Measurements from ENCODE around the gene ALDOA. TPM values are rescaled to one million over a fixed set of nuclear protein-coding genes. Genes with fewer than 3 reads are reported as not detected.
A peak's percentile ranks its signal among the peaks of the same experiment; 100 is the strongest.

Gene ALDOA
- total RNA-seq, 1 donor from 2014 or later: 810 TPM

DNA sequence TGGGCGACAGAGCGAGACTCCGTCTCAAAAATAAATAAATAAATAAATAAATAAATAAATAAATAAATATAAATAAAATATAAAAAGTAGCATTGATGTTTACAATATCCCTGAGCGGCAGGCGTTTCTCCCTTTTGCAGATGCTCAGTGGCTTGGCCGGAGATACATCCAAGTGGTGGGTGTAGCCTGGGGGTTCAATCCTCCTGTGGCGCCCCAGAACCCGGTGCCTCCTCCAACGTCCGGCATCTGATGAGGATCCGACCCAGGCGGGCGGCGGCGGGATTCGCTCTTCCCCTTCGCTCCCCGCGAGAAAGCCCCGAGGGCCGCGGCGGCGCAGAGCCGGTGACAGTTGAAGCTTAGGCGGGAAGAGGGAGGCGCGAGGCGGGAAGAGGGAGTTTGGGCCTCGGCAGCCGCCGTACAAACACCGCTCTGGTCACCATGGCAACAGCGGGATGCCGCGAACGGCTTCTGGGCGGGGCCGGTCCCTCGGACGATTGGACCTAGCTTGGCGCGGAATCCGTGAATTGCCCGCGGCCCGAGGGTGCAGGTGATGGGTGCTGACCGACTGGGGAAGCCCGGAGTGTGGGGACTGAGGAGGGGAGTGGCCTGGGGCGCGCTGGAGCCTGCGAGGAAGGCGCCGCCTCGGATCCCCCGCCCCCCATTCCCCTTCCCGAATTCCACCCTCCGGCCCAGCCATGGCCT, 12.7 kb upstream of the ALDOA start:
- Histone ChIP-seq H3K4me3 (peak overlapping the region; percentile 63 to 72), H3K4me1 (peaks cover 27% of the 10 kb centered on the region), H3K27ac (peak overlapping the region; percentile 20), H3K9me3 (no peaks in the 10 kb centered on the region), H3K36me3 (no peaks in the 10 kb centered on the region), H3K27me3 (no peaks in the 10 kb centered on the region)
- intact Hi-C loops (cut with DNase I): no loop called here
- DNase-seq (ENCODE audit: extremely low spot score in 2 of 2): no peak
- TF ChIP-seq POLR2A (IDR thresholded peaks at IDR 0.05) (no peak), POLR2AphosphoS5 (IDR thresholded peaks at IDR 0.05; ENCODE audit: insufficient read depth in 1 of 2, low read depth in 1 of 2) (peak; percentile 72 to 93)

DNA sequence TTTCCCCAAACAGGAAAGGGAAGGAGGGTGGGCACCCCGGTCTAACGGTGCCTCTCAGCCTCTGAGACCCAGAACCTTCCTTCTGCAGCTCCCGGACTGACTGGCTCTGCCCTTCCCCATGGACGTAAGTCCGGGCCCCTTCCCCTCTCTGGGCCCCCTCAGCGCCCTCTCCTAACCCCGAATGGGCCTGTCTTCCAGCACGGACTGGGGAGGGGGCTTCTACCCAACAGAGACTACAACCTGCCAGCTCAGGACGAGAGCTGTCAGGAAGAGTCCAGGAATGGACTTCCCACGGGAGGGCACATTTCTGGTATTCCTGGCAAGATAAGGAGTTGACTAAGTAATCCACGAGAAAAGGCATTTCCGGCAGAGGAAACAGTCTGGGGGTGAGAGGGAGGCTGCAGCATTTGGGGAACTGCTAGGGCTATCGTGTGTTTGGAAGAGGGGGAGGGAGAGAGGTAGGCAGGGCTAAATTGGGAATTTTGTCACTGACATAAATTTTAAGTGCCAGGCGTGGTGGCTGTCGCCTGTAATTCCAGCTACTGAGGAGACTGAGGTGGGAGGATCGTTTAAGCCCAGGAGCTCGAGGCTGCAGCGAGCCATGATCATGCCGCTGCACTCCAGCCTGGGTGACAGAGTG, 12.1 kb upstream of the ALDOA start:
- Histone ChIP-seq H3K36me3 (no peaks in the 10 kb centered on the region), H3K4me3 (peak overlapping the region; percentile 63 to 72), H3K27me3 (no peaks in the 10 kb centered on the region), H3K4me1 (peaks cover 27% of the 10 kb centered on the region), H3K9me3 (no peaks in the 10 kb centered on the region), H3K27ac (no peak overlapping the region)
- TF ChIP-seq POLR2A (IDR thresholded peaks at IDR 0.05): no peak
- TF ChIP-seq, protein P1, sequence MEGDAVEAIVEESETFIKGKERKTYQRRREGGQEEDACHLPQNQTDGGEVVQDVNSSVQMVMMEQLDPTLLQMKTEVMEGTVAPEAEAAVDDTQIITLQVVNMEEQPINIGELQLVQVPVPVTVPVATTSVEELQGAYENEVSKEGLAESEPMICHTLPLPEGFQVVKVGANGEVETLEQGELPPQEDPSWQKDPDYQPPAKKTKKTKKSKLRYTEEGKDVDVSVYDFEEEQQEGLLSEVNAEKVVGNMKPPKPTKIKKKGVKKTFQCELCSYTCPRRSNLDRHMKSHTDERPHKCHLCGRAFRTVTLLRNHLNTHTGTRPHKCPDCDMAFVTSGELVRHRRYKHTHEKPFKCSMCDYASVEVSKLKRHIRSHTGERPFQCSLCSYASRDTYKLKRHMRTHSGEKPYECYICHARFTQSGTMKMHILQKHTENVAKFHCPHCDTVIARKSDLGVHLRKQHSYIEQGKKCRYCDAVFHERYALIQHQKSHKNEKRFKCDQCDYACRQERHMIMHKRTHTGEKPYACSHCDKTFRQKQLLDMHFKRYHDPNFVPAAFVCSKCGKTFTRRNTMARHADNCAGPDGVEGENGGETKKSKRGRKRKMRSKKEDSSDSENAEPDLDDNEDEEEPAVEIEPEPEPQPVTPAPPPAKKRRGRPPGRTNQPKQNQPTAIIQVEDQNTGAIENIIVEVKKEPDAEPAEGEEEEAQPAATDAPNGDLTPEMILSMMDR (IDR thresholded peaks at IDR 0.05): no peak
- TF ChIP-seq POLR2AphosphoS5 (IDR thresholded peaks at IDR 0.05; ENCODE audit: insufficient read depth in 1 of 2, low read depth in 1 of 2): no peak
- no peak for DNase-seq (ENCODE audit: extremely low spot score in 2 of 2)
- intact Hi-C loops (cut with DNase I): no loop called here

GRCh38 chr16:30054451-30054850, 11.1 kb upstream of the ALDOA start:
- Histone ChIP-seq H3K4me1 (peaks cover 27% of the 10 kb centered on the region), H3K36me3 (peaks cover 0 to under 1% of the 10 kb centered on the region in 2 donors), H3K27me3 (no peaks in the 10 kb centered on the region), H3K4me3 (no peak overlapping the region), H3K9me3 (no peaks in the 10 kb centered on the region), H3K27ac (no peak overlapping the region)
- no peak for DNase-seq (ENCODE audit: extremely low spot score in 2 of 2)
- TF ChIP-seq, protein P1 (IDR thresholded peaks at IDR 0.05): no peak
- TF ChIP-seq POLR2A (IDR thresholded peaks at IDR 0.05): no peak
- no peak for TF ChIP-seq POLR2AphosphoS5 (IDR thresholded peaks at IDR 0.05; ENCODE audit: insufficient read depth in 1 of 2, low read depth in 1 of 2)
- intact Hi-C loops (cut with DNase I): no loop called here

DNA sequence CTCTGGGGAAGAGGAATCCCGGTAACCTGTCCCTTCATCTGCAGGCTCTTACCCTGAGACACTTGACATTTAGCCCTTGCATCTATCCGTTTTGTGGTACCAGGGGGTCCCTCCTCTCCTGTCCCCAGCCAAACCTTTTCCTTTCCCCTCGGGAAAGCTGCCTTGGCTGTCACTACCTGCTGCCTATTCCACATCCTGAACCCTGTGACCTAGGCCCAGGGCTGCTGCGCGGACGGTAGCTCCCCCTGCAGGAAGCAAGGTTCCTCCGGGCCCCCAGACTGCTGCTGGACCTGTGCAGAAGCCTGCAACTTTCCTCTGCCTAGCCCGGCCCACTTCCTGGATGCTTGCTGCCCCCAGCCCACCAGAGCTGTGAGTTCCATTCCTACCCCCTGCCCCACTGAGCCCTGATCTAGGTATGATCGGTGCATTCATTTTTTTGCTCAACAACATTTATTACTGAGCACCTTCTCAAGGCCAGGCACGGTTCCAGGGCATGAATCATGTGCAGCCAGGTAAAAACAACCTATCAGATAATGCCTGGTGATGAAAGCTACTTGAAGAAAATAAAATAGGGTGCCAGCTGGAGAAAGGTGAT, 10.5 kb upstream of the ALDOA start:
- DNase-seq (ENCODE audit: extremely low spot score in 2 of 2): no peak
- H3K36me3 ChIP-seq: peaks cover 0 to 4% of the 10 kb centered on the region in 2 donors
- H3K4me3 ChIP-seq: no peak overlapping the region
- peaks cover 27% of the 10 kb centered on the region for H3K4me1 ChIP-seq
- no peak overlapping the region for H3K27ac ChIP-seq
- no peaks in the 10 kb centered on the region for H3K27me3 ChIP-seq
- no peak for TF ChIP-seq POLR2AphosphoS5 (IDR thresholded peaks at IDR 0.05; ENCODE audit: insufficient read depth in 1 of 2, low read depth in 1 of 2)
- TF ChIP-seq, protein P1 (IDR thresholded peaks at IDR 0.05): peak in 1 of 3 experiments; percentile 23
- no peak for TF ChIP-seq POLR2A (IDR thresholded peaks at IDR 0.05)
- intact Hi-C loops (cut with DNase I): no loop called here
- H3K9me3 ChIP-seq: no peaks in the 10 kb centered on the region

DNA sequence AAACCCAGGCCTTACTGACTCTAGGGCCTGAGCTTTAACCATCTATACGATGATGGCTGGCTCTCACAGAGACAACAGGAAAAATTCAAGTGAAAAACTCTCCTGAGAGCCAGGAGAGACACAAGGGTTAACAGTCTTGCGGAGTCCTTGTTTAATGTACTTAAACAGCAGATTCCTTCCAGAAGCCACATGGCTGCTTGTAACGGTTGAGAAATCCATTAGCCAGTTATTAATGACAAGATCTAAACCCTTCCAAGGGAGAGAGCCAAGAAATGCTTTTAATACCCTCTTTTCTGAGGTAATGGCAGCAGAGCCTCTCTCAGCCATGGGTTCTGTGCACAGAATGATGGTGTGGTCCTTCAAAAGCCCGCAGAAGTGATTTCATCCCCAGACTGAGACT, 5.2 kb upstream of the ALDOA start:
- peaks cover 0 to 4% of the 10 kb centered on the region in 2 donors for H3K36me3 ChIP-seq
- no peaks in the 10 kb centered on the region for H3K9me3 ChIP-seq
- no peak for DNase-seq (ENCODE audit: extremely low spot score in 2 of 2)
- H3K27ac ChIP-seq: no peak overlapping the region
- TF ChIP-seq POLR2AphosphoS5 (IDR thresholded peaks at IDR 0.05; ENCODE audit: insufficient read depth in 1 of 2, low read depth in 1 of 2) (no peak), POLR2A (IDR thresholded peaks at IDR 0.05) (no peak)
- TF ChIP-seq, protein P1 (IDR thresholded peaks at IDR 0.05): no peak
- H3K4me1 ChIP-seq: peaks cover 24% of the 10 kb centered on the region
- no peaks in the 10 kb centered on the region for H3K27me3 ChIP-seq
- H3K4me3 ChIP-seq: no peak overlapping the region
- intact Hi-C loops (cut with DNase I): loop anchor here (10.0 kb wide), 1 partner anchor 344 kb away; the partner anchor contains the start of gene ZNF771

All from vagina (tissue), 2 donors.